ENCODE results near the gene PHKA2. TPM values are rescaled to one million over a fixed set of nuclear protein-coding genes. Genes with fewer than 3 reads are reported as not detected.

The PHKA2 gene
- total RNA-seq, 1 experiment from 2014 or later: 24.6 TPM

GRCh38 chrX:18895189-18895951 lies 88.5 kb downstream of the PHKA2 start:
- Histone ChIP-seq H3K27me3 (ENCODE audit: low read length) (no peaks in the 10 kb centered on the region), H2AFZ (ENCODE audit: low read length) (no peak overlapping the region), H3K4me2 (ENCODE audit: low read length) (no peak overlapping the region), H3K4me1 (ENCODE audit: insufficient read depth, low read length) (no peaks in the 10 kb centered on the region), H4K20me1 (ENCODE audit: low read length) (no peaks in the 10 kb centered on the region), H3K9ac (ENCODE audit: low read length) (no peak overlapping the region), H3K9me3 (ENCODE audit: low read length) (no peaks in the 10 kb centered on the region), H3F3A (ENCODE audit: low read length, unreplicated experiment) (no peaks in the 10 kb centered on the region), H3K9me2 (replicated peaks; ENCODE audit: low read length) (no peaks in the 10 kb centered on the region), H3K4me3 (ENCODE audit: low read length) (no peak overlapping the region), H3K27ac (ENCODE audit: low read length) (no peak overlapping the region), H3K36me3 (ENCODE audit: low read depth, low read length) (no peaks in the 10 kb centered on the region), H3K79me2 (ENCODE audit: low read length) (no peaks in the 10 kb centered on the region)
- BruUV-seq (replicated peaks): no TSS peak
- TF ChIP-seq EZH2phosphoT487 (IDR thresholded peaks at IDR 0.05; ENCODE audit: borderline replicate concordance, low read length) (no peak), EZH2 (IDR thresholded peaks at IDR 0.05; ENCODE audit: low read length, unreplicated experiment) (no peak)
- TF ChIP-seq, protein P1, sequence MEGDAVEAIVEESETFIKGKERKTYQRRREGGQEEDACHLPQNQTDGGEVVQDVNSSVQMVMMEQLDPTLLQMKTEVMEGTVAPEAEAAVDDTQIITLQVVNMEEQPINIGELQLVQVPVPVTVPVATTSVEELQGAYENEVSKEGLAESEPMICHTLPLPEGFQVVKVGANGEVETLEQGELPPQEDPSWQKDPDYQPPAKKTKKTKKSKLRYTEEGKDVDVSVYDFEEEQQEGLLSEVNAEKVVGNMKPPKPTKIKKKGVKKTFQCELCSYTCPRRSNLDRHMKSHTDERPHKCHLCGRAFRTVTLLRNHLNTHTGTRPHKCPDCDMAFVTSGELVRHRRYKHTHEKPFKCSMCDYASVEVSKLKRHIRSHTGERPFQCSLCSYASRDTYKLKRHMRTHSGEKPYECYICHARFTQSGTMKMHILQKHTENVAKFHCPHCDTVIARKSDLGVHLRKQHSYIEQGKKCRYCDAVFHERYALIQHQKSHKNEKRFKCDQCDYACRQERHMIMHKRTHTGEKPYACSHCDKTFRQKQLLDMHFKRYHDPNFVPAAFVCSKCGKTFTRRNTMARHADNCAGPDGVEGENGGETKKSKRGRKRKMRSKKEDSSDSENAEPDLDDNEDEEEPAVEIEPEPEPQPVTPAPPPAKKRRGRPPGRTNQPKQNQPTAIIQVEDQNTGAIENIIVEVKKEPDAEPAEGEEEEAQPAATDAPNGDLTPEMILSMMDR (conservative IDR thresholded peaks at IDR 0.05; ENCODE audit: low read depth, low read length): no peak
- CTCF ChIA-PET: no interaction called here
- DNase-seq (no peak), ATAC-seq (no peak)
- intact Hi-C loops (cut with micrococcal nuclease): no loop called here
- POLR2A ChIA-PET (ENCODE audit: unreplicated experiment): no interaction called here

DNA sequence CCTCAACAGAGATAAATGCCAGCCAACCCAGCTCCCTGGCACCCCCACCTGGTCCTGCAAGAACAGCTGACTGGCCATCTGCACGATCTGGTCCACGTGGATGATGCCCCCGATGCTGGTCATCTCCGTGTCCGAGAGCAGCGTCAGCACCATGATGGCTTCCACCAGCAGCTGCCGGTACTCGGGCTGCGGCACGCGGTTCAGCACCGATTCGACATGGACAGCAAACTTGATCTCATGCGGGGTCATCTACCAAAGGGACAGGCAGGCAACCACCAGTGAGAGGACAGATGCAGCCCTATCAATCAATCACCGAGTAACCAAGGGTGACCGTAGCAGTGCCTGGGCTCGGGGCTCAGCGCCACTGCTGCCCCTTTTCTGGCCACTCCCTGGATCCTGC lies 89.8 kb downstream of the PHKA2 start:
- TF ChIP-seq EZH2phosphoT487 (IDR thresholded peaks at IDR 0.05; ENCODE audit: borderline replicate concordance, low read length) (no peak), EZH2 (IDR thresholded peaks at IDR 0.05; ENCODE audit: low read length, unreplicated experiment) (no peak)
- TF ChIP-seq, protein P1 (conservative IDR thresholded peaks at IDR 0.05; ENCODE audit: low read depth, low read length): no peak

GRCh38 chrX:18893536-18893935 lies 90.4 kb downstream of the PHKA2 start:
- no peaks in the 10 kb centered on the region for H3K9me3 ChIP-seq (ENCODE audit: low read length)
- no peaks in the 10 kb centered on the region for H3K36me3 ChIP-seq (ENCODE audit: low read depth, low read length)
- CTCF ChIA-PET: no interaction called here
- ATAC-seq: no peak
- no peaks in the 10 kb centered on the region for H3K4me1 ChIP-seq (ENCODE audit: insufficient read depth, low read length)
- H3F3A ChIP-seq (ENCODE audit: low read length, unreplicated experiment): no peaks in the 10 kb centered on the region
- no peak overlapping the region for H3K4me2 ChIP-seq (ENCODE audit: low read length)
- H3K27ac ChIP-seq (ENCODE audit: low read length): no peak overlapping the region
- no TSS peak for BruUV-seq (replicated peaks)
- H3K79me2 ChIP-seq (ENCODE audit: low read length): no peaks in the 10 kb centered on the region
- H3K4me3 ChIP-seq (ENCODE audit: low read length): no peak overlapping the region
- DNase-seq: no peak
- no peaks in the 10 kb centered on the region for H3K9me2 ChIP-seq (replicated peaks; ENCODE audit: low read length)
- TF ChIP-seq, protein P1 (conservative IDR thresholded peaks at IDR 0.05; ENCODE audit: low read depth, low read length): no peak
- TF ChIP-seq EZH2 (IDR thresholded peaks at IDR 0.05; ENCODE audit: low read length, unreplicated experiment) (no peak), EZH2phosphoT487 (IDR thresholded peaks at IDR 0.05; ENCODE audit: borderline replicate concordance, low read length) (no peak)
- POLR2A ChIA-PET (ENCODE audit: unreplicated experiment): no interaction called here
- intact Hi-C loops (cut with micrococcal nuclease): no loop called here
- no peak overlapping the region for H2AFZ ChIP-seq (ENCODE audit: low read length)
- H3K27me3 ChIP-seq (ENCODE audit: low read length): no peaks in the 10 kb centered on the region
- no peak overlapping the region for H3K9ac ChIP-seq (ENCODE audit: low read length)
- H4K20me1 ChIP-seq (ENCODE audit: low read length): no peaks in the 10 kb centered on the region

More for the DNA sequence above, 89.8 kb downstream of the PHKA2 start:
- intact Hi-C loops (cut with micrococcal nuclease): no loop called here
- Histone ChIP-seq H4K20me1 (ENCODE audit: low read length) (no peaks in the 10 kb centered on the region), H3K9me3 (ENCODE audit: low read length) (no peaks in the 10 kb centered on the region), H3K79me2 (ENCODE audit: low read length) (no peaks in the 10 kb centered on the region), H3F3A (ENCODE audit: low read length, unreplicated experiment) (no peaks in the 10 kb centered on the region), H2AFZ (ENCODE audit: low read length) (no peak overlapping the region), H3K9me2 (replicated peaks; ENCODE audit: low read length) (no peaks in the 10 kb centered on the region), H3K27ac (ENCODE audit: low read length) (no peak overlapping the region), H3K4me1 (ENCODE audit: insufficient read depth, low read length) (no peaks in the 10 kb centered on the region), H3K4me2 (ENCODE audit: low read length) (no peak overlapping the region), H3K36me3 (ENCODE audit: low read depth, low read length) (no peaks in the 10 kb centered on the region), H3K27me3 (ENCODE audit: low read length) (no peaks in the 10 kb centered on the region), H3K4me3 (ENCODE audit: low read length) (no peak overlapping the region), H3K9ac (ENCODE audit: low read length) (no peak overlapping the region)
- ATAC-seq (no peak), DNase-seq (no peak)
- ChIA-PET POLR2A (ENCODE audit: unreplicated experiment) (no interaction called here), CTCF (no interaction called here)
- BruUV-seq (replicated peaks): no TSS peak

All from PC-3 (cell line).